ENCODE data around the gene C1orf74.
A peak's percentile ranks its signal among the peaks of the same experiment; 100 is the strongest.

The C1orf74 gene

DNA sequence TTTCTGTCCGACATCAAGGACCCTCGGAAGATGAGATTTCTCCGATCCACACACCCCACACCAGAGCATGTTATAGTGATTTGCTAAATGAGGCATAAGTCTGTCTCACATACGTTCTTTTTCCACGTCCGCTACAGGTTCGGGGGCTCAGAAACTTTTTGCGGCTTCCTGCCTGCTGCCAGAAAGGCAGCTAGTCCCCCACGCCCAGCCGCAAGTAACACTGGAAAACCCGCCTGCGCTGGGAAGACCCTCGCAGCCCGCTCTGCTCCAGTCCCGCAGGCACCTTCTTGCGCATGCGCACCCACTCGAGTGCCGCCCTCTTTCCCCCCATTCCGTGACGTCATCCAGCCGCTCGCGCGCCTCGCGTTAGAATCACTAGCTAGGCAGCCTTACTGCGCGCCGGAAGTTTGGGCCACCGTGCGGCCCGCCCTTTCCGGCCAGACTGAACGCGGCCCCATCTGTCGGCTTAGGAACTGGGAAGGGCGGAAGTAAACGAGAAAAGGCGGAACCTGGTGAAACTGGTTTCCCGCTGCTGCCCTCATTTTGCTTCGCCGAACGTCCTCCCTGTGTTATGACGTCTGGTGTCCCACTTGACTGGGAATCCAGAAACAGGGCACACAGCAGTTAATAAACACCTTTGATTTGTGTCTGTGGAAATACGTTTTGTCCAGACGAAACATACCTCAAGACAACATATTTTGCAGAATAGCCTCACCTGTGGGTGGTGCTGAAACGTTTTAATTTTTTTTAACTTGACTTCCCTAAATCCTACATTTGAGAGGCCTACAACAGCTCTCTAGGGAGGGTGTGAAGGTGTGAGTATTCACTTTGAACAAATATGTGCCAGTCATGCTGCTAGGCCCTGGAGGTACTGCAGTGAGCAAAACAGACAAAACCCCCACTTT, at the start of gene C1orf74:
Gene C1orf74, minus strand, starts transcription at position 295 of the 905 bp plus-strand sequence. CDS start 925 bp downstream, outside the sequence.
- DNase-seq (ENCODE audit: low spot score), result peak; percentile 98
- Histone ChIP-seq H3K27ac (peak within 1 kb of the TSS; percentile 67 to 89), H3K4me3 (peak within 1 kb of the TSS; percentile 85)
- TF ChIP-seq, protein P1, sequence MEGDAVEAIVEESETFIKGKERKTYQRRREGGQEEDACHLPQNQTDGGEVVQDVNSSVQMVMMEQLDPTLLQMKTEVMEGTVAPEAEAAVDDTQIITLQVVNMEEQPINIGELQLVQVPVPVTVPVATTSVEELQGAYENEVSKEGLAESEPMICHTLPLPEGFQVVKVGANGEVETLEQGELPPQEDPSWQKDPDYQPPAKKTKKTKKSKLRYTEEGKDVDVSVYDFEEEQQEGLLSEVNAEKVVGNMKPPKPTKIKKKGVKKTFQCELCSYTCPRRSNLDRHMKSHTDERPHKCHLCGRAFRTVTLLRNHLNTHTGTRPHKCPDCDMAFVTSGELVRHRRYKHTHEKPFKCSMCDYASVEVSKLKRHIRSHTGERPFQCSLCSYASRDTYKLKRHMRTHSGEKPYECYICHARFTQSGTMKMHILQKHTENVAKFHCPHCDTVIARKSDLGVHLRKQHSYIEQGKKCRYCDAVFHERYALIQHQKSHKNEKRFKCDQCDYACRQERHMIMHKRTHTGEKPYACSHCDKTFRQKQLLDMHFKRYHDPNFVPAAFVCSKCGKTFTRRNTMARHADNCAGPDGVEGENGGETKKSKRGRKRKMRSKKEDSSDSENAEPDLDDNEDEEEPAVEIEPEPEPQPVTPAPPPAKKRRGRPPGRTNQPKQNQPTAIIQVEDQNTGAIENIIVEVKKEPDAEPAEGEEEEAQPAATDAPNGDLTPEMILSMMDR (IDR thresholded peaks at IDR 0.05), result no peak

DNA sequence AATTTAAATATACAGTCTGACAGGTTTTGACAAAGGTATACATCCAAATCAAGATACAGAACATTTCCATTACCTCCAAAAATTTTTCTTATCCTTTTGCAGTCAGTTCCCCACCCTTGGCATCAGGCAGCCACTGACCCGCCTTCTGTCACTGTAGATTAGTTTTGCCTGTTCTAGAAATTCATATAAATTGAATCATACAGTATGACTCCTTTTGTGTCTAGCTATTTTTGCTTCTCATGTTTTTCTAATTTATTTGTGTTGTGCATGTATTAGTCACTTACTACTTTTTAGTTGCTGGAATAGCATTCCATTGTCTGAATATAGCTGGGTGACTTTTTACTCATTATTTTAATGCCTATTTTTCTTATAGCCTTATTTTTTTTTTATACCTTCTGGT, 47.3 kb upstream of the C1orf74 start:
- H3K4me3 ChIP-seq, result no peak overlapping the region
- TF ChIP-seq, protein P1 (IDR thresholded peaks at IDR 0.05), result no peak
- H3K27ac ChIP-seq, result no peak overlapping the region
- no peak for DNase-seq (ENCODE audit: low spot score)

DNA sequence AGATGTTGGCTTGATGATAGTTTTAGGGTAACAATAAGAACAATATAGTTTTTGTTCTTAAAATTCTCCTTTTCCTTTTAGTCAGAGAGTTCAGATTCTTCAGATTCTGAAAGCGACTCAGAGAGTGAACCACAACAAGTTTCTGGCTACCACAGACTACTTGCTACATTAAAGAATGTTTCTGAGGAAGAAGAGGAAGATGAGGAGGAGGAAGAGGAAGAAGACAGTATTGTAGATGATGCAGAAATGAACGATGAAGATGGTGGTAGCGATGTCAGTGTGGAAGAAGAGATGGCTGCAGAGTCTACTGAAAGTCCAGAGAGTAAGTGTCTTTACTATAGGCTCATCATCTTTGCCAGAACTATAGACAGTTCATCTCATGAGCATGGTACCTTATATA, 46.4 kb upstream of the C1orf74 start:
- TF ChIP-seq, protein P1 (IDR thresholded peaks at IDR 0.05), result no peak
- DNase-seq (ENCODE audit: low spot score), result no peak
- H3K27ac ChIP-seq, result no peak overlapping the region
- H3K4me3 ChIP-seq, result no peak overlapping the region

DNA sequence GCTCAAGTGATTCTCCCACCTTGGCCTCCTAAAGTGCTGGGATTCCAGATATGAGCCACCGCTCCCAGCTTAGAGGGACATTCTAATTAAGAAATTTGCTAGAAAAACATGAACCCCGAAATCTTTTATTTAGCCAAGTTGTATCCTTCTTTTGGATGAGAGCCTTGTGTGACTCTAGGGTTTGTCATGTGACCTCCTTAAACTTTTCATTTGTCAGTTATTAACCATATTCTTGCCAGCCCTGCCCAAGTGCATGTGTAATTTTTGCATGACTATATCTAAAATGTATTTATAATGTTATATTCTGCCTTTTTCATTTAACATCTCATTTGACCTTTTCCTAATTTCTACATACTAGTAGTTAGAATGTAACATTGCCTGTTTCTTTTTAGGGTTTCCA, 45.4 kb upstream of the C1orf74 start:
- Histone ChIP-seq H3K27ac (no peak overlapping the region), H3K4me3 (no peak overlapping the region)
- DNase-seq (ENCODE audit: low spot score), result no peak
- TF ChIP-seq, protein P1 (IDR thresholded peaks at IDR 0.05), result no peak

- H3K27ac ChIP-seq, result peak within 1 kb of the TSS; percentile 39 to 82
- peak; percentile 93 for DNase-seq (ENCODE audit: low spot score)
- TF ChIP-seq, protein P1 (IDR thresholded peaks at IDR 0.05), result peak; percentile 46
- H3K4me3 ChIP-seq, result peak within 1 kb of the TSS; percentile 92
These were observed 43.3 kb upstream of the C1orf74 start, which contains the start of gene UTP25 for GRCh38 chr1:209827384-209828262. UTP25 (plus strand) TSS chr1:209827972; CDS start chr1:209828064, 92 bp downstream.

- TF ChIP-seq, protein P1 (IDR thresholded peaks at IDR 0.05), result no peak
- Histone ChIP-seq H3K4me3 (no peak overlapping the region), H3K27ac (no peak overlapping the region)
- no peak for DNase-seq (ENCODE audit: low spot score)
These were observed 41.5 kb upstream of the C1orf74 start for GRCh38 chr1:209825591-209826434.

Measured in coronary artery (tissue), 2 donors.